NAMALWA (cell line): ENCODE data around the gene MOCS2.

Experiments used
- DNase-seq: peaks from one replicate; pipeline ENCODE4 v3.0.0-alpha.2; 2015; ENCODE audit warnings: low spot score

MOCS2 gene

DNA sequence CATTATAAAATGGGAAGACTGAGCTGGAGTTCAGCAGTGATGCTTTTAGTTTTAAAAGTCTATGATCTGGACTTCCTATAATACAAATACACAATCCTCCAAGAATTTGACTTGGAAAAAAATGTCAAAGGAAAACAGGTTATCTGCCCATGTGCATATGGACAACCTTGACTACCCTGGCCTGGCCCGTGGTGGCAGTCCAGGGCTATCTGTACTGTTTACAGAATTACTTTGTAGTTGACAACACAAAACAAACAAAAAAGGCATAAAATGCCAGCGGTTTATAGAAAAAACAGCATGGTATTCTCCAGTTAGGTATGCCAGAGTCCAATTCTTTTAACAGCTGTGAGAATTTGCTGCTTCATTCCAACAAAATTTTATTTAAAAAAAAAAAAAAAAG lies 17.3 kb downstream of the MOCS2 start:
- DNase-seq = no peak

GRCh38 chr5:53091289-53091688 lies 18.3 kb downstream of the MOCS2 start:
- DNase-seq = no peak

DNA sequence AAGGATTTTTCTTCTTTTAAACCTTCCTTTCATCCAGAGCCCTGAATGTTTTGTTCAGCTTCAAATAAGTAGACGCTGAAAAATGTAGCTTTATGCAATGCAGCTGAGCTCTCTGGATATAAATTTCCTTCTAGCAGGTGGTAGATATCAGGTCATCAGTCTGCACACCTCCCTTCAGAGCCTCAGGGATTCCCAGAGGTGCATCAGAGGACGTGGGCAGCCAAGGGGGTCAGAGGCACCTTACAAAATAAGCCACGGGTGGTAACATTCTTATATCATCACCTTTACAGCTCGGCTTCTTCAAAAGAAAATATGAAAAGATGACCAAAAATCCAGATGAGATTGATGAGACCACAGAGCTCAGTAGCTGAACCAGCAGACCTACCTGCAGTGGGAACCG lies 19.3 kb downstream of the MOCS2 start:
- DNase-seq = no peak

DNA sequence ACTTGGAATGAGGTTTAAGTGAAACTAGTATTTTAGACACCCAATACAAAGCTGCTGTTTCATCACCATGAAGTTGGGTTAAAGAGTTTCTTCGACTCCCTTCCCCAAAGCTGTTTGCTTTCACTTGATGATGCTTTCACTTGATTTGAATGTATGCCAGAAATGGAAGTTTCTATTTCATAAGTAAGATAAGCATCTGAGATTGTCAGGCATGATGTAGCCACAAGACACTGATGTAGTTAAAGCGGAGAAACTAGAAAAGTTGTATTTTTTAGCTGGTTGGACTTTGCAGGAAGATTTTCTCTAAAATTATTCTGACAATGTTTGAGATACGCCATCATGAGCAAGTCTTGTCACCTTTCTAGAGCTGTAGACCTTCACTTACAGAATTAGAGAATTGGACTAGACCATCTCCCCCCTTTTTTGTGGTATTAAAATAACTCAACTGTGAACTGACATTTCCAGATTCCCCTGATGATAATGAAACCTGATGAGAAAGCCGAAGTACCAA lies 20.0 kb downstream of the MOCS2 start:
- no peak for DNase-seq

GRCh38 chr5:53087621-53088121 lies 21.9 kb downstream of the MOCS2 start:
- DNase-seq = no peak

DNA sequence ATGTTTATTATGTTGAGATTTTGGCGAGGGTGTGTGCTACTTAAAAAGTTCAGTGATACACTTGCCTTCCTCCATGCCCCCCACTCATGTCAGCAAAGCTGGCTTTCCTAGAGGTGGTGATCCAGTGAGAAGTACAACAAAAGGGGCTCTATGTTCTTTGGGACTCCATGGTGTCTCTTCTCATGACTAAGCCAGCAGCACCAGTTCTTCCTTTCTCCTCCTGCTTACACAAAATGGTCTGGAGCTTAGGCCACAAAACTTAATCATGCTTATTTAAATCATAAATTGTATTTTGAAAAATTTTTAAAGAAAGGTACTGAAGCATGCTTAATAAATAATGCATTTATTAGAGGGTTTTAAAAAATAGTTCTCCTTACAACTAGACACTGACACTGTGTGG lies 22.4 kb downstream of the MOCS2 start:
- no peak for DNase-seq

DNA sequence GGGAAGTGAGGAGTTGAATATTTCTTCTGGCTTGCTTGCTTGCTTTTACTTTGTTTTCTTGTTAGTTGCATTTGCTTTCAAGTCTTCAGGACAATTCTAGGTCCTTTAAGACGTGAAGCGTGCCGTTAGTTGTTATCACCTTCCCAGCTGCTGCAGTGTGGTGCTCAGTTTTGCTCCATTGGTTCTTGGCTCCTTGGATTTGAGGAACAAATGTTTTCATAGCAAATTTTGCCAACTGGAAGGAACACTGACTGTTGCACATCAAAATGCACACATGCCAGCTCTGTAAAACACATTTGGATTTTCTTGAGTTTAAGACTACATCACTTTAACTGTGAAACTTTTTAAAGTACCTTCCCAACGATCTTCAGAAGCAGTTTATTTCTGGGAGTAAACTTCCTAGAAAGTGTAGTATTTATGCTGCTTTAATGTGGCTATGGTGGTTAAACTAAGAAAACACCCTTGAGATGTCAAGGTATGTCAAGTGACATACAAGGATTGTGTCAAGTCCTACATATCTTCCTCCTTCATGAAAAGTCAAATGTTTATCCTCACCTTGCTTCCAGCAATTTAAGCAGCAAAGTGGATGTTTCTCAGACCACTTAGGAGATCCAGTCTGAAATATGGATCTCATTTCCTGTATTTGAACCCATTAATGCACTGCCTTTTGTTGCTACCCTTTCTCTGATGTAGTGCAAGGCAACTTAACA lies 24.9 kb downstream of the MOCS2 start:
- DNase-seq = no peak

DNA sequence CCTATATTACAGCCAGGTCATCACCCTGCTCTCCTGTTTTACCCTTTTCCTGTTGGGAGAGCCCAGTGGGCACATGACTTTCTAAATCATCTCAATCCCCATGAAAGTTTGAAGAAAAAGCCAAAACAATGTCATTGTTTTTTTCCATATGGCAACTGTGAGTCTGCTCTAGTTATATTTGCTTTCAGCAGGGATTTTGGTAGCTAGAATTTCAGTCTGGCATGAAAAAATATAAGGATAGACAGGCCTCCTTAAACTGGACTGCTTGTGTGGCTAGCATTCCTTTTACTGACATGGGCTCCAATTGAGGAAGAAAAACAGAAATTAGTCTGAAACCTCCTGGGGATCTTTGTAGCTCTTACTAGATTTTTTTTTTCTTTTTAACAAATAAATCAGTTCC lies 25.6 kb downstream of the MOCS2 start:
- no peak for DNase-seq

- no peak for DNase-seq
Measured at GRCh38 chr5:53080271-53080670, 29.3 kb downstream of the MOCS2 start.

DNA sequence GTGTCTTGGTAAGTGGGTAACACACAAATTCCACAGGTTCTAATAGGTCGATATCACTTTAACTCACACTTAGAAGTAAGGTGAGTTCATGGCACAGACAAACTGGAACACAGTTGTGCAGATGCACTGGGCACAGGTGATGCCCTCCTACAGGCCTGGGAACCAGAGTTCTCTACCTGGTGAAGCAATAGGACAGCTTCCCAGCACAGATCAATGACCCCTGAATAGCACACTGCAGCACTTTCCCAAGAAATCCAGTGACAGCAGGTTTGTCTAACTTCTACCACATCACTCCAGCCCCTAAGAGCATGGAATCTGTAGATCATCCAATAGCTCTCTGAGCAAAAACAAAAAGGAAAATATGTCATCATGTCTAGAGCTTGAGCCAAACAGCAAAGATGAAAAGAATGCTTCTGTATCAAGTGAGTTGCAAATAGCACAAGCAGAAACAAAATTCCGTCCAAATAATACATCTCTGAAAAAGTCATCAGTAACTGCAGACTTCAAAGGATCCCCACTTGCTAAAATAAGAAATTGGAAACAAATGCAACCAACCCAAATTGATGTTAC lies 33.5 kb downstream of the MOCS2 start:
- no peak for DNase-seq

DNA sequence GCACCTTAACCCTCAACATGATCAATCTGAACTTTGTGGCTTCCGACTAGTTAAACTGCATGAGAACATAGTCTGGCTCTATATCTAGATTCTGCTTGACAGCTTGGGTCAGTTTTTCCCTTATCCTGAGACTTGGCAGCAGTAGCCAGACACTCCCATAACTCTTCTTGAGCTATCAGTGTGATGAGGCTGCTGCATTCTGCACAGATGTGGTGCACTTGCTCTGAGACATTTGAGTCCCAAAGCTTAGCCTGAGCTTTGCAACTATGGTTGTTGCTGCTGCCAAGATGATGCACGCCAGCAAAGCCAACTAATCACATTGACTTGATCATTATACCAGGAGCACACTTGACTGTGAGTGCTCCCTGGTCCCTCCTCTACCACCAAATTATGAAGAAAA lies 36.2 kb downstream of the MOCS2 start:
- DNase-seq = no peak

DNA sequence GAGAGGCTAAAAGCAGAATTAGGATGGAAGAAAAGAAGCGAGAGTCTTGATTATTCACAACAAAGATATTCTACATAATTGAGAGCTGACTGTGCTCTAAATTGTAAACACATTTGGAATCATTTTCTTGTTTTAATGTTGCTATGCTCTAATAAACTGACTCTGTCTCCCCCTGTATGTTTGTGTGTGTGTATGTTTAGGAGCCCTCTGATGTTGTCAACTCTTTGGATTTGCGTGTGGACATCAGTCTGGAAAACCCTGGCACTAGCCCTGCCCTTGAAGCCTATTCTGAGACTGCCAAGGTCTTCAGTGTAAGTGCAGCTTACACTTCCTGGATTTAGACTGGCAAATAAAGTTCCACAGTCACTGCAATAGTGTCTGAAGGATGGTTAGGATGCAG lies 37.8 kb downstream of the MOCS2 start:
- DNase-seq = no peak

GRCh38 chr5:53071298-53071697 lies 38.3 kb downstream of the MOCS2 start:
- no peak for DNase-seq

DNA sequence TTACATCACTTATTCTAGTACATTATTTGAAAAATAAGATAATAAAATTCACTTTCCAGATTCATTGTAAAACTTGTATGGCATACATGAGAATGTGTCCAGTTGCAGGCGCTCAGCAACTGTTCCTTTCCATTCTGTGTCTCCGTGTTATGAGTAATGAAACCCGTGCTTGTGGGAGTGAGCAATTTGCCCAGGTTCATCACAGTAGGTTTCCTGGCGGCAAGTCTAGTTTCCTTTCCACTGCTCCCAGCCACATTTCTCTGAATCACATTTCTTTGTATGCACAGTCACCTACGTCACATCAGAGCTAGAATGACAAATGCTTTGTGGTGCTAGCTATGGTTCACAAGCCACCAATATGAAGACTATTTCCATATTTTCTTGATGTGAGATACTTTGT lies 39.9 kb downstream of the MOCS2 start:
- DNase-seq = no peak

- no peak for DNase-seq
Measured at GRCh38 chr5:53068291-53068836, 41.2 kb downstream of the MOCS2 start.

- no peak for DNase-seq
Measured at GRCh38 chr5:53067641-53068040, 41.9 kb downstream of the MOCS2 start.

- DNase-seq = no peak
Measured at GRCh38 chr5:53066088-53066487, 43.5 kb downstream of the MOCS2 start.

DNA sequence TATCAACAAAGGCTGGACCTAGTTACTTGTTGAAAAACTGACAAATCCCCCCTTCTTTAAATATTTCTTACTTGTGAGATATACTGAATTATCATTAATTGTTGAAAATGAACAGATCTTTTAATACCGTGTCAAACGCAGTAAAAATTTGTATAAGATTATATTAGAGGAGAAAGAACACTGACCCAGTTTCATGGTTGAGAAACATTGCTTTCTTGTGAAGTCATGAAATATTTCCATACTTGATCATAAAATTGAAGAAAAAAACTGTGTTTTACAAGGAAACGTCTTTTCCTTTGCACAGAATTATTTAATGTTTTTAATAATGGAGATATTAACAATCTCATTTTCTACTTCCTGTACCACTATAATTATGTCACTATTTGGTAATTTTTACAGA lies 45.8 kb downstream of the MOCS2 start:
- DNase-seq = no peak

- DNase-seq = no peak
Measured at GRCh38 chr5:53063176-53063575, 46.4 kb downstream of the MOCS2 start.

GRCh38 chr5:53059281-53059680 lies 50.3 kb downstream of the MOCS2 start:
- no peak for DNase-seq

GRCh38 chr5:53055365-53055764 lies 54.2 kb downstream of the MOCS2 start:
- no peak for DNase-seq

GRCh38 chr5:53053364-53053763 lies 56.2 kb downstream of the MOCS2 start:
- no peak for DNase-seq

- DNase-seq = no peak
Measured at GRCh38 chr5:53052499-53052898, 57.1 kb downstream of the MOCS2 start.

DNA sequence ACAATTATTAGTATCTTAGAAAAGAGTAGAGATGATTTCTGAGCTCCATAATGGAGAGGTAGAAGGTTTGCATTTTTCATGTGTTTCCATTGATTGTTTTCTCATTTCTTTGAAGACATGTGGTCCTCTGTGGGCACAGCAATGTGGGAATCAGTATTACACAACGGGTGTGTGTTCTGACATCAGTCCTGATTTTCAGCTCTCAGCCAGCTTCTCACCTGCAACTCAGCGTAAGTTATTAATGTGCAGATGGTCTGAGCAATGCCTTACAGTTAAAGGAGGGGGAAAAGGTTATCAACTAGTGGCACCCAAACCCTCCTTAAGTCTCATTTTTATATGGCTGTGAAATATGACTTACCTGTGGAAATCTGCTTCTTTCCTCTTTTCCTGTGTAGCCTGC lies 61.3 kb downstream of the MOCS2 start:
- no peak for DNase-seq
